Measurements from ENCODE around the gene CDKAL1.
A peak's percentile ranks its signal among the peaks of the same experiment; 100 is the strongest.

CDKAL1 gene

GRCh38 chr6:20838113-20838512 lies 303.9 kb downstream of the CDKAL1 start:
- DNase-seq (ENCODE audit: low spot score), result no peak

- no peak for DNase-seq (ENCODE audit: low spot score)
Measured at GRCh38 chr6:20839630-20840029, 305.4 kb downstream of the CDKAL1 start.

- peak; percentile 33 for DNase-seq (ENCODE audit: low spot score)
Measured at GRCh38 chr6:20840675-20841074, 306.4 kb downstream of the CDKAL1 start.

GRCh38 chr6:20841806-20842205 lies 307.5 kb downstream of the CDKAL1 start:
- DNase-seq (ENCODE audit: low spot score), result no peak

- DNase-seq (ENCODE audit: low spot score), result no peak
Measured at GRCh38 chr6:20845592-20845991, 311.3 kb downstream of the CDKAL1 start.

GRCh38 chr6:20846602-20847028 lies 312.4 kb downstream of the CDKAL1 start:
- DNase-seq (ENCODE audit: low spot score), result no peak

GRCh38 chr6:20847904-20848303 lies 313.6 kb downstream of the CDKAL1 start:
- no peak for DNase-seq (ENCODE audit: low spot score)

- no peak for DNase-seq (ENCODE audit: low spot score)
Measured at GRCh38 chr6:20850686-20851416, 316.6 kb downstream of the CDKAL1 start.

- DNase-seq (ENCODE audit: low spot score), result no peak
Measured at GRCh38 chr6:20851795-20852194, 317.5 kb downstream of the CDKAL1 start.

GRCh38 chr6:20853828-20854227 lies 319.6 kb downstream of the CDKAL1 start:
- DNase-seq (ENCODE audit: low spot score), result no peak

GRCh38 chr6:20856681-20857288 lies 322.5 kb downstream of the CDKAL1 start:
- DNase-seq (ENCODE audit: low spot score), result no peak

- no peak for DNase-seq (ENCODE audit: low spot score)
Measured at GRCh38 chr6:20861481-20861880, 327.2 kb downstream of the CDKAL1 start.

- no peak for DNase-seq (ENCODE audit: low spot score)
Measured at GRCh38 chr6:20866036-20866435, 331.8 kb downstream of the CDKAL1 start.

GRCh38 chr6:20866935-20867703 lies 332.9 kb downstream of the CDKAL1 start:
- no peak for DNase-seq (ENCODE audit: low spot score)

GRCh38 chr6:20868397-20869096 lies 334.3 kb downstream of the CDKAL1 start:
- no peak for DNase-seq (ENCODE audit: low spot score)

- DNase-seq (ENCODE audit: low spot score), result no peak
Measured at GRCh38 chr6:20870021-20870420, 335.8 kb downstream of the CDKAL1 start.

GRCh38 chr6:20870493-20870892 lies 336.2 kb downstream of the CDKAL1 start:
- no peak for DNase-seq (ENCODE audit: low spot score)

GRCh38 chr6:20873425-20874190 lies 339.4 kb downstream of the CDKAL1 start:
- DNase-seq (ENCODE audit: low spot score), result no peak

GRCh38 chr6:20875369-20875963 lies 341.2 kb downstream of the CDKAL1 start:
- DNase-seq (ENCODE audit: low spot score), result peak; percentile 32

GRCh38 chr6:20876036-20876435 lies 341.8 kb downstream of the CDKAL1 start:
- peak; percentile 62 for DNase-seq (ENCODE audit: low spot score)

- DNase-seq (ENCODE audit: low spot score), result no peak
Measured at GRCh38 chr6:20876561-20876960, 342.3 kb downstream of the CDKAL1 start.
